Subcutaneous adipose tissue (tissue), 4 donors: ENCODE results near the gene SMOC1. TPM values are rescaled to one million over a fixed set of nuclear protein-coding genes. Genes with fewer than 3 reads are reported as not detected.

ENCODE experiments used
- total RNA-seq, 4 donors: library from RNA; depleted of rRNA; stranded (reverse); fragments of >200 nt; gene quantifications; one replicate each; pipeline ENCODE4 v1.1.0, GENCODE V29; 2016
- TF ChIP-seq, protein P1 (sequence below): fragments of 450-650 bp; IDR thresholded peaks from one replicate; pipeline ENCODE4 v1.5.1; 2016; ENCODE audit warnings: low read depth, mild to moderate bottlenecking, control low read depth, antibody characterized with exemption, moderate library complexity

SMOC1 gene
- total RNA-seq, 4 donors from 2014 or later = 7.7 to 38.1 (median 29.9) TPM

DNA sequence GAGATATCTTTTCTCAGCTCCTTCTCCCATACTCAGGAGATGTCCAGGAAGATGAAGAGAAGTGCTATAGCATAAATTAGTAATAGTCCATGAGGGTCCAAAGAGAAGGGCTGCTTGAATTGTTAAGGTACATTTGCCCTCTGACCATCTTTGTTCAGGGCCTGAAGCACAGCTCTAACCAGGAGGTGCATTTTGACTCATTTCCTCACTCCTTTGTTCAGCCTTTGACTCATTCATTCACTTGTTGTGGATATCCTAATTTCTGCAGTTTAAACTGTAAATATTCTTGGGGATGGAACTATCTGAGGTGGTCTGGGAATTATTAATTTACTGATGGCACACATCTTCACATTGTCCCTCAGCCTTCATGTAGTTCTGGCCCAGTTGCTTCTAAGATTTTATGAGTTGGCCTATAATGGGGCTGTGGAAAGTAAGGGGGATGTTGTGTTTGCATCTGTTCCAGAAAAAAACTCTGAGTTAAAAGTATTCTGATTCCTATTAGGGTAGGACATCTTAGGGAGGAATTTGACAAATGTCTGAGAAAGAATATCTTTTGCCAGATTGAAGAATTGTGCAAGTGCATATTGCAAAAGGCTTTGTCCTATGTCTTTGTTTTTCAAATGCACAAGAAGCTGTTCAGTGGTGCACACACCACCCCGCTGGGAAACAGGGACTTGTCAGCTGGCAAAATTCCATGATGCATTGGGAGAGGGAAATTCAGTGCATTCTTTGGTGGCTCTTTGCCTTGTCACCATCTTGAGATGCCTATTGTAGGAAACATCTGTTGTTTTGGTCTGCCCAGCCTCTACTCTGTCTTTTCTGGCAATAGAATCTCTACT, 22.1 kb downstream of the SMOC1 start:
- TF ChIP-seq, protein P1, sequence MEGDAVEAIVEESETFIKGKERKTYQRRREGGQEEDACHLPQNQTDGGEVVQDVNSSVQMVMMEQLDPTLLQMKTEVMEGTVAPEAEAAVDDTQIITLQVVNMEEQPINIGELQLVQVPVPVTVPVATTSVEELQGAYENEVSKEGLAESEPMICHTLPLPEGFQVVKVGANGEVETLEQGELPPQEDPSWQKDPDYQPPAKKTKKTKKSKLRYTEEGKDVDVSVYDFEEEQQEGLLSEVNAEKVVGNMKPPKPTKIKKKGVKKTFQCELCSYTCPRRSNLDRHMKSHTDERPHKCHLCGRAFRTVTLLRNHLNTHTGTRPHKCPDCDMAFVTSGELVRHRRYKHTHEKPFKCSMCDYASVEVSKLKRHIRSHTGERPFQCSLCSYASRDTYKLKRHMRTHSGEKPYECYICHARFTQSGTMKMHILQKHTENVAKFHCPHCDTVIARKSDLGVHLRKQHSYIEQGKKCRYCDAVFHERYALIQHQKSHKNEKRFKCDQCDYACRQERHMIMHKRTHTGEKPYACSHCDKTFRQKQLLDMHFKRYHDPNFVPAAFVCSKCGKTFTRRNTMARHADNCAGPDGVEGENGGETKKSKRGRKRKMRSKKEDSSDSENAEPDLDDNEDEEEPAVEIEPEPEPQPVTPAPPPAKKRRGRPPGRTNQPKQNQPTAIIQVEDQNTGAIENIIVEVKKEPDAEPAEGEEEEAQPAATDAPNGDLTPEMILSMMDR = no peak

DNA sequence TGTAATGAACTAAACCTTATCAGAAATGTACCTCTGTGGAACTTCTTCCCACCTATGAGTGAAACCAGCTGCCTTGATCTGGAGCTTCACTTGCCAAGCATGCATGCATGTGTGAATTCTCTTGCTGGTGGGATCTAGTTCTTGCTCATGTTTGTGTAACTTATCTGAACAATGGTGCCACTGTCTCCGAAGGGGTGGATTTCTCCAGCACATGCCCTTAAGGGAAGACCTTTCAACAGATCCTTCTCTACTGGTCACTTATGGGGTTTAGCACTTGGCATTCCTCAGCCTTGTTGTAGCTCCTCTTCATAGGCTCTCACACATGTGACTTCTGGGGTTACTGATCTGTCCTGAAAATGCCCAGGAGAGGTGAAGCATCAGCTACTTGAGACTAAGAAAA, 25.0 kb downstream of the SMOC1 start:
- TF ChIP-seq, protein P1 = no peak

DNA sequence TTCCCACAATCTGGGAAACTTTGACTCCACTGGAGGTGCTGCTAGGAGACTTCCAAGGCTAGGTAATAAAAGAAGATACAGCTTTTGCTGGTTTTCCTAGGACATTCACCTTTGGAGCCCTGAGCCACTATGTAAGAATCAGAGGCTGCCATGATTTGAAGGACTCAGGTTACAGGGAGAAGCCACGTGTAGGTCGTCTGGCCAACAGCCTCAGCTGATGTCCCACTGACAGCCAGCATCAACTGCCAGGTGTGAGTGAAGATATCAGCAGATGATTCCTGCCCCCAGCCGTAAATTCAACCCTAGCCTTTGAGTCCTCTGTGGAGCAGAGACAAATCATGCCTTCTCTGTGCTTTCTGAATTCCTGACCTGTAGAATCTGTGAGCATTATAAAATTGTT, 27.0 kb downstream of the SMOC1 start:
- TF ChIP-seq, protein P1 = no peak

DNA sequence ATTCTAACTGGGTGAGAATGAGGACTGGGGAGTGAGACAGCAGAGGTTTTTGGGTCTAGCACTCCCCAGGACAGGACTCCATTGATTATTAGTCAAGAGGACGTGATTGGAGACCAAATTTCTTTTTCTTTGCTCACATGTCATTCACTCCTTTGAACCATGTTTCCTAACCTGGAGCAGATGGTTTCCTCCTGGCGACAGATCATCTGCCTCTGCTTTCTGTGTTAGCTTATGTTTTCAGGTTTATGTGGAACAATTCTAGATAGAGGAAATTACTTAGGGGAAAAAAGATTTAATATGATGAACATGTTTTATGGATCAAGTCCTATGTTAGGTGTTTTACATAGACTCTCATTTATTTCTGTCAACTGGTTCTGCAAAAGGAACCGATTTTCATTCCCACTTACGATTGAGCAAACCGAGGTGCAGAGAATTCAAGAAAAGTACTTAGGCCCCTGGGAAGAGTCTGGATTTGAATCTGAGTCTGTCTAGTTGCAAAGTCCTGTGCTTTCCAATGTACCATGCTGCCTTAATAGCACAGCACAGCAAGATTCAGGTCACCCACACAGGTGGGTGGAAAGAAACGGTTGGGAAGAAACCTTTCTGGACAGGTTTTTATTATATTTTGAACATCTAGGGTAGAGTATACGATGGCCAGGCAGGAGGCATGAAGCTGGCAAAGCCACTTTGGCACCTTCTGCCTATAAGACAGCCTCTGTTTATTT, 30.8 kb downstream of the SMOC1 start:
- TF ChIP-seq, protein P1 = no peak

DNA sequence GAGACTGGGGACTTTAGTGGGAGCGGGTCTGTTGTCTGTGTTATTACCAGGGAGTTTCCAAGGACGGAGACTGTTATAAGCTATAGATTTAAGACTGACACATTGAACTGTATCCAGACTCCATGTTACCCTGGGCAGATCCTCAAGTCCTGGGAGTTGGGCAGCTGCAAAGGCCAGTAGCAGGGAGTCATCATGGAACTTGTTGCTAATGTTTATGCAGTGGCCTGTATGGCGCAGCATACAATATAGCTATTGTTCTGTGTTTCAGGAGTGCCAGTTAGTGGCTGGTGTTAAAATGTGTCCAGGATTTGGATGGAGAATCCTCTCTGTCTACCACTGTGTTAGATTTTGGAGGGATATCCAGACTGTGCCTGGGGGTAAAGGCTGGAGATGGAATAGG, 31.7 kb downstream of the SMOC1 start:
- TF ChIP-seq, protein P1 = no peak

DNA sequence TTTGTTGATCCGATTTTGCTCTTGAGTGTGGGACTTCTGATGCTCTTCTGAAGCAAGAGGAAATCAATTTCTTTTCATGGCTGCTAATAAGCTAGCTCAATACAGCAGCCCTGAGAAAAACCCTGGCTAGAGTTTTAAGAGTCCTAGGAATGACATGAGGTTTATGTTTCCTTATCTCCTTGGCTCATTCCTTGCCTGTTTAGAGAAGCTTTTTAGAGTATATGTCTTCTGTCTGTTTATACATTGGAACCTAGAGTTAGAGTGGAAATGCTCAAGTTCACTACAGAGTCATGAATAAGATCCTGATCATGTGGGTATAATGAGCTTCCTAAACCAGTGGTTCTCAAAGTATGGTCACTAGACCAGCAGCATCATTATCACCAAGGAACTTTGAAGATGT, 34.5 kb downstream of the SMOC1 start:
- TF ChIP-seq, protein P1 = no peak

DNA sequence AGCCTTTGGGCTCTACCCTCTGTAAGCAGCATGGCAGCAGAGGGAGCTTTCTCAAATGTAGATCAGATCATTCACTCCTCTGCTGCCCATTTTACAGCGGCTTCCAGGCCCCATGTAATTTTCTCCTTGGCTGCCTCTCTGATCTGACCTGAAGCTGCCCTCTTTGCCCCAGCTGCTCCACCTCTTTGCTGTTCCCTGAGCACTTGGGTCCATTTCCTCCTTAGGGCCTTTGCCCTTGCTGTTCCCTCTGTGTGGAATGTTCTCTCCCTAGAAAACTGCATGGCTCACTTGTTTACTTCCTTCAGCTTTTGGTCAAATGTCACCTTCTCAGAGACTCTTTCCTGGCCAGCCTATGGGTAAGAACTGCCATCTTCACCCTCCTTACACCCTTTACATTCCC, 37.2 kb downstream of the SMOC1 start:
- TF ChIP-seq, protein P1 = no peak
